Measurements from ENCODE around the gene CACNA1B.
"Not testable (repeated sequence)": the region's sequence is repeated elsewhere in the genome, so short reads cannot be mapped to it uniquely, and the experiment has no call there.

CACNA1B gene

GRCh38 chr9:138129318-138129717 is 251.7 kb downstream of the CACNA1B start:
- H3K4me3 ChIP-seq (ENCODE audit: insufficient read depth in 1 of 2, low read depth in 1 of 2, low read length in 2 of 2); H3K4me2 ChIP-seq (ENCODE audit: low read length, poor library complexity, severe bottlenecking); H3K27me3 ChIP-seq (ENCODE audit: control insufficient read depth in 1 of 2, insufficient read depth in 1 of 2, low read length in 2 of 2); H3K14ac ChIP-seq (ENCODE audit: low read length in 2 of 2); H3K18ac ChIP-seq (ENCODE audit: low read depth in 1 of 2, low read length in 2 of 2); H3K27ac ChIP-seq (ENCODE audit: low read length, poor library complexity, severe bottlenecking); H3K36me3 ChIP-seq (ENCODE audit: control insufficient read depth in 1 of 2, insufficient read depth in 2 of 2, low read depth in 1 of 2, low read length in 2 of 2); H3K9ac ChIP-seq (ENCODE audit: low read length); H3K23ac ChIP-seq (ENCODE audit: low read length in 2 of 2); H3K79me1 ChIP-seq (replicated peaks; ENCODE audit: low read length, poor library complexity, severe bottlenecking); H3K4ac ChIP-seq (ENCODE audit: low read depth in 1 of 2, low read length in 2 of 2); H3K9me3 ChIP-seq (ENCODE audit: control insufficient read depth, low read length); H2AK5ac ChIP-seq (ENCODE audit: low read length, severe bottlenecking); DNase-seq; H2BK120ac ChIP-seq (ENCODE audit: low read depth, low read length); H2BK5ac ChIP-seq (ENCODE audit: low read depth, low read length, poor library complexity, severe bottlenecking); H2BK15ac ChIP-seq (ENCODE audit: low read depth, poor library complexity, severe bottlenecking); H4K8ac ChIP-seq (ENCODE audit: low read length); H2BK12ac ChIP-seq (ENCODE audit: low read length in 2 of 2); H3K4me1 ChIP-seq (ENCODE audit: control insufficient read depth, insufficient read depth, low read depth, low read length); H2AFZ ChIP-seq (ENCODE audit: low read depth, low read length); H4K91ac ChIP-seq (ENCODE audit: low read length): not testable (repeated sequence)
- WGBS, result 49% methylated on average over 2 of the region's 4 CpGs

- not testable (repeated sequence) for H3K18ac ChIP-seq (ENCODE audit: low read depth in 1 of 2, low read length in 2 of 2); H3K79me1 ChIP-seq (replicated peaks; ENCODE audit: low read length, poor library complexity, severe bottlenecking); H2AFZ ChIP-seq (ENCODE audit: low read depth, low read length); H3K9me3 ChIP-seq (ENCODE audit: control insufficient read depth, low read length); H2BK12ac ChIP-seq (ENCODE audit: low read length in 2 of 2); H2BK5ac ChIP-seq (ENCODE audit: low read depth, low read length, poor library complexity, severe bottlenecking); H3K4me3 ChIP-seq (ENCODE audit: insufficient read depth in 1 of 2, low read depth in 1 of 2, low read length in 2 of 2); H3K4ac ChIP-seq (ENCODE audit: low read depth in 1 of 2, low read length in 2 of 2); H3K36me3 ChIP-seq (ENCODE audit: control insufficient read depth in 1 of 2, insufficient read depth in 2 of 2, low read depth in 1 of 2, low read length in 2 of 2); H3K14ac ChIP-seq (ENCODE audit: low read length in 2 of 2); H4K91ac ChIP-seq (ENCODE audit: low read length); DNase-seq; H3K27ac ChIP-seq (ENCODE audit: low read length, poor library complexity, severe bottlenecking); H3K23ac ChIP-seq (ENCODE audit: low read length in 2 of 2); H2BK120ac ChIP-seq (ENCODE audit: low read depth, low read length); H2AK5ac ChIP-seq (ENCODE audit: low read length, severe bottlenecking); H2BK15ac ChIP-seq (ENCODE audit: low read depth, poor library complexity, severe bottlenecking); H3K4me2 ChIP-seq (ENCODE audit: low read length, poor library complexity, severe bottlenecking); H3K9ac ChIP-seq (ENCODE audit: low read length); H3K27me3 ChIP-seq (ENCODE audit: control insufficient read depth in 1 of 2, insufficient read depth in 1 of 2, low read length in 2 of 2); H4K8ac ChIP-seq (ENCODE audit: low read length); H3K4me1 ChIP-seq (ENCODE audit: control insufficient read depth, insufficient read depth, low read depth, low read length)
- WGBS, result 76% methylated on average over 13 of the region's 15 CpGs
These were observed 255.5 kb downstream of the CACNA1B start for GRCh38 chr9:138132946-138133705.

- H3K4me1 ChIP-seq (ENCODE audit: control insufficient read depth, insufficient read depth, low read depth, low read length); H3K14ac ChIP-seq (ENCODE audit: low read length in 2 of 2); H3K23ac ChIP-seq (ENCODE audit: low read length in 2 of 2); H2BK120ac ChIP-seq (ENCODE audit: low read depth, low read length); H4K8ac ChIP-seq (ENCODE audit: low read length); H3K9me3 ChIP-seq (ENCODE audit: control insufficient read depth, low read length); DNase-seq; H2AFZ ChIP-seq (ENCODE audit: low read depth, low read length); H2BK12ac ChIP-seq (ENCODE audit: low read length in 2 of 2); H2BK15ac ChIP-seq (ENCODE audit: low read depth, poor library complexity, severe bottlenecking); H2BK5ac ChIP-seq (ENCODE audit: low read depth, low read length, poor library complexity, severe bottlenecking); H3K18ac ChIP-seq (ENCODE audit: low read depth in 1 of 2, low read length in 2 of 2); H3K27me3 ChIP-seq (ENCODE audit: control insufficient read depth in 1 of 2, insufficient read depth in 1 of 2, low read length in 2 of 2); H3K4ac ChIP-seq (ENCODE audit: low read depth in 1 of 2, low read length in 2 of 2); H3K27ac ChIP-seq (ENCODE audit: low read length, poor library complexity, severe bottlenecking); H3K4me3 ChIP-seq (ENCODE audit: insufficient read depth in 1 of 2, low read depth in 1 of 2, low read length in 2 of 2); H3K4me2 ChIP-seq (ENCODE audit: low read length, poor library complexity, severe bottlenecking); H3K79me1 ChIP-seq (replicated peaks; ENCODE audit: low read length, poor library complexity, severe bottlenecking); H4K91ac ChIP-seq (ENCODE audit: low read length); H2AK5ac ChIP-seq (ENCODE audit: low read length, severe bottlenecking); H3K36me3 ChIP-seq (ENCODE audit: control insufficient read depth in 1 of 2, insufficient read depth in 2 of 2, low read depth in 1 of 2, low read length in 2 of 2); H3K9ac ChIP-seq (ENCODE audit: low read length): not testable (repeated sequence)
- WGBS, result 94% methylated on average over 4 of the region's 4 CpGs
These were observed 257.0 kb downstream of the CACNA1B start for GRCh38 chr9:138134581-138134980.

- not testable (repeated sequence) for H4K91ac ChIP-seq (ENCODE audit: low read length); H3K9me3 ChIP-seq (ENCODE audit: control insufficient read depth, low read length); H2BK5ac ChIP-seq (ENCODE audit: low read depth, low read length, poor library complexity, severe bottlenecking); H4K8ac ChIP-seq (ENCODE audit: low read length); DNase-seq; H2AK5ac ChIP-seq (ENCODE audit: low read length, severe bottlenecking); H3K4me1 ChIP-seq (ENCODE audit: control insufficient read depth, insufficient read depth, low read depth, low read length); H3K79me1 ChIP-seq (replicated peaks; ENCODE audit: low read length, poor library complexity, severe bottlenecking); H2BK120ac ChIP-seq (ENCODE audit: low read depth, low read length); H2AFZ ChIP-seq (ENCODE audit: low read depth, low read length); H3K14ac ChIP-seq (ENCODE audit: low read length in 2 of 2); H3K36me3 ChIP-seq (ENCODE audit: control insufficient read depth in 1 of 2, insufficient read depth in 2 of 2, low read depth in 1 of 2, low read length in 2 of 2); H2BK15ac ChIP-seq (ENCODE audit: low read depth, poor library complexity, severe bottlenecking); H3K27me3 ChIP-seq (ENCODE audit: control insufficient read depth in 1 of 2, insufficient read depth in 1 of 2, low read length in 2 of 2); H2BK12ac ChIP-seq (ENCODE audit: low read length in 2 of 2); H3K23ac ChIP-seq (ENCODE audit: low read length in 2 of 2); H3K4ac ChIP-seq (ENCODE audit: low read depth in 1 of 2, low read length in 2 of 2); H3K4me2 ChIP-seq (ENCODE audit: low read length, poor library complexity, severe bottlenecking); H3K18ac ChIP-seq (ENCODE audit: low read depth in 1 of 2, low read length in 2 of 2); H3K27ac ChIP-seq (ENCODE audit: low read length, poor library complexity, severe bottlenecking); H3K9ac ChIP-seq (ENCODE audit: low read length); H3K4me3 ChIP-seq (ENCODE audit: insufficient read depth in 1 of 2, low read depth in 1 of 2, low read length in 2 of 2)
- WGBS, result 86% methylated on average over 11 of the region's 14 CpGs
These were observed 261.5 kb downstream of the CACNA1B start for GRCh38 chr9:138139096-138139495.
